GM21515 (cell line): ENCODE data around the gene ABCD3.
"Not testable (repeated sequence)": the region's sequence is repeated elsewhere in the genome, so short reads cannot be mapped to it uniquely, and the experiment has no call there.

Source experiments
- ATAC-seq: cut with Tn5 transposase; IDR thresholded peaks from one replicate; pipeline ENCODE4 v1.9.1; 2021; ENCODE audit not compliant: unreplicated experiment

The ABCD3 gene

DNA sequence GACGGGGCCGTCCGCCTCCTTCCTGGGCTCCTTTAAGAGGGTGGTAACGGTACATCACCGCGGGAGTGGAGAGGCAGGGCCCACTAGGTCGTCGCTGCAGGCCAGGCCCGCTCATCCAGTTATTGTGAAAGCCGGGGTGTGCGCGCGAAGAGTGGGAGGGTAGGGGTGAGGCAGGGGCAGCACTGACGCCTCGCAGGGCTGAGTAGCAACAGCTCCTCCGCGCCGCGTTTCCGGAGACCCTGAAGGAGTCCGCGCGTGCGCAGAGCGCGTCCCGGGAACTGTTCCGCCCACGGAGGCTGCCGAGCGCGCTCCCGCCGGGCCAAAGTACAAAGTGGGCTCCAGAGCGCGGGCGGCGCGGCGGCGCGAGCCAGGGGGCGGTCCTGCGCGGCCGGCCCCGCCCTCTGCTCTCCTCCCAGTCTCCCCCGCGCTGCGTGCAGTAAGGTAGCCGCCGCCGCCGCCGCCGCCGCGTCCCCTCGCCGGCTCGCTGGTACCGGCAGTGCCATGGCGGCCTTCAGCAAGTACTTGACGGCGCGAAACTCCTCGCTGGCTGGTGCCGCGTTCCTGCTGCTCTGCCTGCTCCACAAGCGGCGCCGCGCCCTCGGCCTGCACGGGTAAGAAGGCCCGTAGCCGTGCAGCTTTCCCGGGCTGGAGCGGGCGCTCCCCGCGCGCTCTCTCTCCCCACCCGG is at the start of gene ABCD3:
ABCD3 (plus strand) TSS at position 412 of the 686 bp plus-strand sequence; CDS start at position 502, 90 bp downstream.
- peak; percentile 95 for ATAC-seq

DNA sequence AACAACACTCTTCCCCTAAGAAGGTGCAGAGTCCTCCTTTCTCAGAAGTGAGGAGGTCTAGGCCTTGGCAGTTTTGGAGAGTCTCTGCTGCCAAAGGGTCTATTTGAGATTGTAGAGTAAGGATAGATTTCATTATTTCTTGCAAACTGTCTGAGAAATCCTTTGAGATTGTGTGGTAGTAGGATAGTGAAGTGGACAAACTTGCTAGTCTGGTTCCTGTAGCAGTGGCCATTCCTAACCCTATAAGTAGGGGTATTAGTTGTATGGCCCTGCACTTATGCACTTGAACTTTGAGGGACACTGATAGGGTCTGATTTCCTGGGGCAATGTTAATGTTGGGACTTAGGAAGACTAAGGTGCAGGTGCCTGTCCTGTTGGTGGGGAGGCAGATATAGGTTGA is 45.4 kb upstream of the ABCD3 start:
- not testable (repeated sequence) for ATAC-seq

DNA sequence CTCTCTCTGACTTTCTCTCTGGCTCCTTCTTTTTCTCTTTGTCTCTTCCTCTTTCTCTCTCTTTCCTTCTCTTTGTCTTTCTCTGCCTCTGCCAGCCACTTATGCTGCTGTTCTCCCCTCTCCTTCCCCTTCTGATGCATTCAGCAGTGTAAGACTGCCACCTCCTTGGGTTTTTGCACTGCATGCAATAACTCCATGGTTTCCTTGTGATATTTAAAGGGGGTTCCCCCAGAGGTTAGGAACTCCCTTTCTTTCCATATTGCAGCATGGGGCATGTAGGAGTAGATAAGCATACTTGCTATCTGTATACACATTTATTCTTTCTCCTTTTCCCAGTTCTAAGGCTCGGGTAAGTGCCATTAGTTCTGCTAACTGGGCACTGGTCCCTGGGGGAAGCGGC is 44.9 kb upstream of the ABCD3 start:
- ATAC-seq: not testable (repeated sequence)

DNA sequence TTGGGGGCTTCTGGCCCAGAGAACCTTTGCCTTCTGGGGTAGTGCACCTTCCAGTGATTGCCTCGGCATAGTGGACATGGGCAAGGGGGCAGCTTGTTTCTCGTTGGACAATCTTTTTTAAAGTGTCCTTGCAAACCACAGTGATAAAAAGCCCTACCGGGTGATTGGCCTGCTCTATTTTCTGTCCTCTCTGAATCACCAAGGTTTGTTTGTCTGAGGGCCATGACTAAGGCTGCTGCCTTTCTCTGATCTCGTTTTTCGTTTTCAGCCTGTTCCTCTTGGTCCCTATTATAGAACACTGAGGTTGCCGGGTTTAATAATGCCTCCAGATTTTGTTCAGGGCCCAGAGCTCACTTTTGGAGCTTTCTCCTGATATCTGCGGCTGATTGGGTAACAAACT is 42.5 kb upstream of the ABCD3 start:
- not testable (repeated sequence) for ATAC-seq

DNA sequence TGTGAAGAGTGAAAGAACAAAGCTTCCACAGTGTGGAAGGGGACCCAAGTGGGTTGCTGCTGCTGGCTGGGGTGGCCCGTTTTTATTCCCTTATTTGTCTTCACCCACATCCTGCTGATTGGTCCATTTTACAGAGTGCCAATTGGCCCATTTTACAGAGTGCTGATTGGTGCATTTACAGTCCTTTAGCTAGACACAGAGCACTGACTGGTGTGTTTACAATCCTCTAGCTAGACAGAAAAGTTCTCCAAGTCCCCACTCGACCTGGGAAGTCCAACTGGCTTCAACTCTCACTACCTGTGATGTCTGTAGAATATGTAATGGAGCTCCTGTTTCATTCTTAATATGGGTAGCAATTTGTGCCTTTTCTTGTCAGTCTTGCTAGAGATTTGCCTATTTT is 39.7 kb upstream of the ABCD3 start:
- ATAC-seq: not testable (repeated sequence)

DNA sequence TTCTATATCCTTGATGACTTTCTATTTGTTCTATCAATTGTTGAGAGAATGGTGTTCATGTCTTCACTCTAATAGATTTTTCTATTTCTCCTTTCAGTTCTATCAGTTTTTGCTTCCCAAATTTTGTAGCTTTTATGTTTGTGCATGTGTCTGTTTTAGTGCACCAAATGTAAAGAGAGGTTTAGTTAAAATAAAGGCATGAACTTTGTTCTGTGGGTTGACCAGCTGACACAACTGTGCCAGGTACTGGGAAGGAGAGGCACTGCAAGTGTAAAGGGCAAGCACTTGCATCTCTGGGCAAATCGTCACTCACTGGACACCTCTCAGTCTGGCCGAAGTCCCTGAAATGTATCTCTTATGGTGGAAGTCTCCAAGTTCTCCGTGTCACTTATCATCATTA is 38.6 kb upstream of the ABCD3 start:
- no peak for ATAC-seq

DNA sequence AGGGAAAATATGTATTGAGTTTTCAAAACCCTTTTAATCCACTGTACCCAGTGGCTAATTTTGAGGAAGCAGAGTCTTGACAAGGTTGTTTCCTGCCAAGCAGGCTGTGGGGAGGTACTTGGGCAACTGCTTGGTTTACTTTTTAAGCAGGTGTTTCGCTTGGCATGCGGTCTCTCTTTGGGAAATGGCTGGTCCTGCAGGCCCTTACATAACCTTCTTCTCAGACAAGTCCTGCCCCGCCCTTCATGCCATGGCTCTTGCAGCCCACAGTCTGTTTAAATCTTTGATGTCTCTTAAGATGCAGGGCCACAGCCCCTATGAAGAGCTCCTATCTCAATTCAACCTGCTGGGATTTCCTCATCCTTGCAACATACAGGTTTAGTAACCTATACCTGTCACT is 36.0 kb upstream of the ABCD3 start:
- ATAC-seq: no peak

DNA sequence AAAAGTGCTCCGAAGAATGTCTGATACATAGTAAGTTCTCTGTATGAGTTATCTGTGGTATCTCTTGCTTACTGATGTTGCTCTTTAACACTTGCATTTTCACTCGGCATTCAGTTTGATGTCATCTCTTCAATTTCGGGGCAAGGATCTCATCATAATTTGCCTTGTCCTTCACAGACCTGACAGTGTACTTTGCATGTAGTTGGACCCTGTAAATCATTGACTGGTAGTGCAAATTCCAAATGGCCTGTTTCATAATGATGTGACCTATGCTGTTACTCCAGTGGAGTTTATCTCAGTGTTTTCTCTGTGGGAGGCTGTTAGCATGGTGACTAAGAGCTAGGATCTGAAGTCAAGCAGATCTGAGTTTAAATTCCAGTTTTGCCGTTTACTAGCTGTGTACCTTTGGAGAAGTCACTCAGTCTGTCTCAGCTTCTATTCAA is 34.2 kb upstream of the ABCD3 start:
- ATAC-seq: peak; percentile 64

DNA sequence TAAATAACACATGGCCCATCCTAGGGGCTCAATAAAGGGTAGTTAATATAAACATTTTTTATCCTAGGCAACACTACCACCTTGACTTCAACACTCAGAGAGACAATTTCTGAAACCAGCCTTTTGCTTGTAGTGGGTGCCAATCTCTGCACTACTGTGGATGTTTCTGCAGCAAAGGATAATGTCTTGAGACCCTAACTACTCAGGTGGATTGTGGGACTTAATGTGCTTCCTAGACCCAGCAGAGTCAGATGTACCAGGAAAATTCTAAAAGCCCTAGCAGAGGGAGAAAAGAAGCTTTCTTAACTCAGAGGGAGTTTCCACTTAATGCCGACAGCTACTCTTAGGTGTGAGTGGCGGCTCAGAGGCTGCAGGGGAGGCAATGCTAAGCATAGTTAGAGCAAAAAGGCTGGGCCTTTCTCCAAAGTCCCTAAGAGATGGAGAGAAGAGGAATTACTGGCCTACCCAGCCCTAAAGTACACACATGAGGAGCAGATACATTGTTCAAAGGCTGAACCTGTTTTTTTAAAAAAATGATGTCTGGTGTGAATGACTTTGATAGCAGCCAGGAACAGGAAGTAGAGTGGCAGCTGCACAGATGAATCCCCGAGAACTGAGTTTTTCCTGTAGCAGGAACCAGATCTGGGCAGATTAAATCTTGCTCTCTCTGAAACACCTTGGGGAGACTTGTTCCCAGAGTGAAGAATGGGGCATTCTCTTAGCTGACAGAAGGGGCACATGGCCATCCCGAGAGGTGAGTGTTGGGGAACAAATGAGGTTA is 33.5 kb upstream of the ABCD3 start:
- no peak for ATAC-seq

DNA sequence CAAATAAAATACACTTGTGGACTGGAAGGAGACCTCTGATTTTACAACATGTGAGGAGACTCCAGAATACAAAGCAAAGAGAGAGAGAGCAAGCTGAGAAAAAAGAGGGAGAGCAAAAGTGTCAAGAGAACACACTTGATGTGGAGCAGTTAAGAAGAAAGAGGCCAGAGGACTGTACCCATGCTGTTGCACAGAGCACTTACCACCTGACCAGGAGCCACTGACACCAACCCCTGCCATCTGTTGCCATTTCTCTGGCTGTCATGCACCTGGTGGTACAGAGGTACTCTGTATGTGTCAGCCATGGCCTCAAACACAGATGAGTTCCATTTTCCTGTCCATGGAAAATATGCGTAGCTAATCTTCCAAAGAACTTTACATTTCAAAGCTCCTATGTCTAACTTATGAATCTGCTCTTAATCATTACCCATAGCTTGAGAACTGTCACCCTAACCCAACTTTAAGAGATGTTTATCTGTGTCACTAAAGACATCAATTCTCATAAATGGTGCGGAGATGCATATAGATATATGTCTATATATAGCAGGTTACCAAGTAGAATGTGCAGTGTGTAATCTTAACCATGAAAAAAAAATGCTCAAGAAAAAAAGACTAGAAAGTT is 32.8 kb upstream of the ABCD3 start:
- ATAC-seq: no peak

DNA sequence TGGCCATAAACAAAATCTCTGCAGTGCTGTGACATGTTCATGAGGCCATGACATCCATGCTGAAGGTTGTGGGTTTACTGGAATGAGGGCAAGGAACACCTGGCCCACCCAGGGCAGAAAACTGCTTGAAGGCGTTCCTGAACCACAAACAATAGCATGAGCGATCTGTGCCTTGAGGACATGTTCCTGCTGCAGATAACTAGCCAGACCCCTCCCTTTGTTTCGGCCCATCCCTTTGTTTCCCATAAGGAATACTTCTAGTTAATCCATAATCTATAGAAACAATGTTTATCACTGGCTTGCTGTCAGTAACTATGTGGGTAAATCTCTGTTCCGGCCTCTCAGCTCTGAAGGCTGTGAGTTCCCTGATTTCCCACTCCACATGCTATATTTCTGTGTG is 28.9 kb upstream of the ABCD3 start:
- no peak for ATAC-seq

DNA sequence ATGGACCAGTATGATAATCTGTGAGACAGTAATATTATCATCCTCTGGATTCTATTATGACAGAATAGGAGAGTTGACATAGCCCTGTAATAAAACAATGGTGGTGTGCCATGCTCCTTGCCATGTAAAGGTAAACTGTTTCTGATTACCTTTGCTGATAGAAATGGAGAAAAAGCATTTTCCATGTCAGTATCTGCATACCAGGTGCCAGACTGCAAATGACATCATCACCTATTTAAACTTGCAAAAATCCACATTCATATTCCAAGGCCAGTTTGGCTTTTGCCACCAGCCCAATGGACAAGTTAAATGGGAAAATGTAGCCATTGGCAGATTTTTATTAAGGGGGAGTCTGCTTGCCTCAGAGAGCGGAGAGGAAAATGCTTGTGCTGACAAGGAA is 23.9 kb upstream of the ABCD3 start:
- ATAC-seq: no peak

DNA sequence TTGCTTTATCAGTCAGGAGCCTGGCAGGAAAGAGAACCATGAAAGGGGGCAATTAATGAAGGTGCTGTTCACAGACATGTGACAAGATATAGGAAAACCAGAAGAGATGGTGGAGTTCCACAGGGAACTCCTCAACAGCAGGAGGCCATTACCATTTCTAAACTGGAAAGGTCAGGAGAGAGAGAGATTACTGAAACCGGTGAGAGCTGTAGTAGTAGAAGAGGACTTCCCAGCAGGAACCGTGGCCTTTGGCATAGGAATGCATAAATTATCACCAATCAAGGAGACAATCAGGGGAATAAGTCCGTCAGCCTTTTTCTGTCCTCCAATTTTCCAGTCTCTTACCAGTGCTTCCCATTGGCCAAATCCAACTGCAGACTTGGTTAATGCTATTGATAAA is 23.0 kb upstream of the ABCD3 start:
- ATAC-seq: no peak

DNA sequence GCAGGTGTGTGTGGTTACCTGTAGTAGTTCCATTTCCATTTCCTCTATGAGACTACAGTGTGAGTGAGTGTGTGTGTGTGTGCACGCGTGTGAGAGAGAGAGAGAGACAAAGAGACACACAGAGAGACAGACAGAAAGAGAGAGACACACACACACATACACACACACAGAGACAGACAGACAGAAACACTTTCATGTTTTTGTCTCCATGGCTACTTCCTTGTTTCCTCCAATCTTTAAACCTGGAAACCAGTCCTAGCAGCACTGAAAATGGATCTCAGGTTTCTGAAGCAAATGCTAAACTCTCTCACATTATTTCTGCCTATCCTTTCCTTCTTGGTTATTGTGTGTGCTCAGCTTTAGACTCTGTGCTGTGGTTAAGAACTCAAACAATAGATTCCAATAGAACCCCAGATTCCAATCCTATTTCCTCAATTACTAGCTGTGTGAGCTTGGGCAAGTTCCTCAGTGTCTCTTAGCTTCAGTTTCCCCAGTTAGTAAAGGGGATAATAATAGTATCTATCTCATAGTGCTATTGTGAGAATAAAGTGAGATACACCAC is 22.4 kb upstream of the ABCD3 start:
- ATAC-seq: no peak

DNA sequence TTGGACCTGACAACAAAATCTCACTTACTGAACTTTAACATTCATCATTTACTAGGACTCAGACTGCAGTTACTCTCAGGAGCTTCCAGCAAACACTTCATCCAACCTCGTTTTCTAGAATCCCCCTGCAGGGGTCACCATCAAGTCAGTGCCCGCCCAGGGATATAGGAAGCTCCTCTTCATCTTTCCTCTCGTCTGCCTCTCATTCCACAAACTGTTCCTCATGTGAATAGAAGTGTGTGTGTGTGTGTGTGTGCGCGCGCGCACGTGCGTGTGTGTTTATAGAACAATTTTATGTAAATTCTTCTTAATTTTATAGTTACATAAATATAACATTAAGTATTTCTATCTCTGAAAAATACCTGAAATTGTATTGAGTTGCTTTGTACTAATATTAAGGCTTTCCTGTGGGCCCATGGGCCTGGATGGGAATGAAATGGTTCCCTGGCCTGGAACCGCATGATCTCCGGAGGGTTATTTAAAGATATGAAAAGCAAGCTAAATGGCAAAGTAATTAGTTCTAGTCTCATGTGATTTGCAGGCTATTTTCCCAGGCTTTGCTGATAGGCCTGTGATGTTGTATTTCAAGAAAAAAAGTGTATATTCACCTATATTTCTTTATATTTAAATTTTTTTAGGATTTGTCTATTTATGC is 21.7 kb upstream of the ABCD3 start:
- ATAC-seq: no peak

DNA sequence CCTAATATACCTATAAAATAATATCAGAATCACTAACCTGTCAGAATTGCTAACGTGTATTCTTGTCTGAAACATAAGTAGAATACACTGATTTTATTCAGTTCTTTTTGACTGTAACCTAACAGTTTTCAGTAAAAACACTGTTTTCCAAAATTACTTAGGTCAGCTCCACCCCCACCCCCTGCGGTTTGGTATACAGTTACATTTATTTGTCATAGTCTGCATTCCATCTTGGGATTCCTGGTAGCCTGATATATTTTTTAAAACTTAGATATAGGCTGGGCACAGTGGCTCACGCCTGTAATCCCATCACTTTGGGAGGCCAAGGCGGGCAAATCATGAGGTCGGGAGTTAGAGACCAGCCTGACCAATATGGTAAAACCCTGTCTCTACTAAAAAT is 19.8 kb upstream of the ABCD3 start:
- ATAC-seq: no peak

DNA sequence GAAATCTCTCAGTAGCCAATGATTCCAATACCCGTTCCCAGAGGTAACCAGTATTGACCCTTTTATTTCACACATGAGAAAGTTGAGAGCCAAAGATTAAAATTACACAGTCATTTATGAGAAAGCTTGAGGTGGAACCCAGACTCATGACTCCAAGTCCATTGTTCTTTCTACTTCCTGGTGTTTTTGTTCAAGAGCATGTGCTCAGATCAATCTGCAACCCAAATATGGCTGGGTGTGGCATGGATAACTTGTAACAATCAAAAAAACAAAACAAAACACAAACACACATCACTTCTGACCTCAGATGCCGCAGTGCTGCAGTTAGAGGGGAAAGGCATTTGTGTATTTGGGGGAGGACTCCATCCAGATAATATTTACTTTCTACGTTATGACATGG is 18.7 kb upstream of the ABCD3 start:
- no peak for ATAC-seq

DNA sequence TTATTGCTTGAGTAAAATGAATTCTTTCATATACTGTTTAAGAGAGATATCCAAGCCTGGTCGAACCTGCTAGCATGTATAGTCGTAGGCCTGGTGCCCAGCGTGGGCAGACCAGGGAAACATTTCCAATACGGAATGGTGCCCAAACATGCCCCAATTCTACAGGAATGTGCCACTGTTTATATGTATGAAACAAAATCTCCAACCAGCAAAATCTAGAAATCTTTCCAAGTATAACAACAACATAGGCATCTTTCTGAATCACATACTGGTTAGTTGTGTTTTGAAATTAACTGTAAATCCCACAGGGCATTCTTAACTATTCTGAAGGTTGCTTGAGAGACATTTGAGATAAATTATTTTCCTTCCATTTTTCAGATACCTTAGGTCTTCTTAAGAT is 17.0 kb upstream of the ABCD3 start:
- no peak for ATAC-seq

DNA sequence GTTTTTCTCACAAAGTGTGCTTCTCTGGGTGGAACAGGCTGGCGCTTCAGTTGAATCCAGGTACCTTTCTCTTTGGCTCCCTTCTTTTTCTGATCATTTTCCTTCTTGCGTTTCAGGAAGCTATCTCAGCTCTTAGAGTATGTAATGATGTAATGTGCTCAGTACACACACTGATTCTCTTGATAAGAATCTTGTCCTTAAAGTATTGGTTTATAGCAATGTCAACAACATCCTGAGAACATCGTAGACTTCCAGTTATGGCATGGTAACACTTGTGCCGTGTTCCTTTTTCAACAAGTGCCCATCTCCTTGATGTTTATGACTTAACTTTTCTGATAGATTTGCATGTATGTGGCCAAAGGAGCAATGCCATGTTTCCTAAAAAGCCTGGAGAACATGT is 11.7 kb upstream of the ABCD3 start:
- ATAC-seq: no peak

DNA sequence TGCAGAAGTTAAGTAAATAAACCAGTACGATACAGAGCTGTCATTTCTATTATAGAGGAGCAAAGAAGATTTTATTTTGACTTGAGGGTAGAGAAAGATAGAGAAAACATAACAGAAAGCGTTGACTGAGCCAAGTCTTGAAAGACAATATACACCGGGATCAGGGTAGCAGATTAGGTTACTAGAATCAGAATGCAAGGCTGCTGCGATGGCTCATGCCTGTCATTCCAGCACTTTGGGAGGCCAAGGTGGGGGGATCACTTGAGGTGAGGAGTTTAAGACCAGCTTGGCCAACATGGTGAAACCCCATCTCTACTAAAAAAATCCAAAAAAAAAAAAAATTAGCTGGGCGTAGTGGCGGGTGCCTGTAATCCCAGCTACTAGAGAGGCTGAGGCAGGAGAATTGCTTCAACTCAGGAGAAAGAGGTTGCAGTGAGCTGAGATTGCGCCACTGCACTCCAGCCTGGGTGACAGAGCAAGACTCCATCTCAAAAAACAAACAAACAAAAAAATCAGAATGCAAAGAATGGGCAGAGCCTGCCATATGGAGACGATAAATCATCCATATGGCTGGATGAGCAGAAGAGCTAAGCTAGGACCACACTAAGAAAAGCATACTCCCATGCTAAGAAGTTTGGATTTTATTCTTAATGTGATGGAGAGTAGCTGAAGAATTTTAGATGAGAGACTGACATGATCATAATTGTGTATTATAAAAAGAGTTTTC is 9.9 kb upstream of the ABCD3 start:
- no peak for ATAC-seq

DNA sequence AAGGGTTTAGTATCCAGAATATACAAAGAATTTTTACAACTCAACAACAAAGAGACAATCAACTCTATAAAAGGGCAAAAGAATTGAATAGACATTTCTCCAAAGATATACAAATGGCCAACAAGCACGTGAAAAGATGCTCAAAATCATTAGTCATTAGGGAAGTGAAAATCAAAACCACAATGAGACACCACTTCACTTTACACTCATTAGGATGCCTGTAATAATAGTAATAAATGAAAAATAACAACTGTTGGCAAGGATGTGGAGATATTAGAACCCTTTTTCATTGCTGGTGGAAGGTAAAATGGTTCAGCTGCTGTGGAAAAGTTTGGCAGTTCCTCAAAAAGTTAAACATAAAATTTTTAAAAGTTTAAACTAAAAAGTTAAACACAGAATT is 7.0 kb upstream of the ABCD3 start:
- ATAC-seq: peak; percentile 81
